ENCODE results near the gene CIDEC. TPM values are rescaled to one million over a fixed set of nuclear protein-coding genes. Genes with fewer than 3 reads are reported as not detected.
"Not testable (repeated sequence)": the region's sequence is repeated elsewhere in the genome, so short reads cannot be mapped to it uniquely, and the experiment has no call there.

Gene CIDEC
- total RNA-seq, 1 experiment from 2014 or later, result 1.9 TPM

GRCh38 chr3:9855594-9855993, 24.5 kb downstream of the CIDEC start:
- Mint-ChIP-seq H3K27me3 (ENCODE audit: insufficient read depth, unreplicated experiment) (no peaks in the 10 kb centered on the region), H3K27ac (ENCODE audit: unreplicated experiment) (no peak overlapping the region), H3K4me3 (ENCODE audit: unreplicated experiment) (no peak overlapping the region), H3K9me3 (ENCODE audit: unreplicated experiment) (no peaks in the 10 kb centered on the region), H3K36me3 (ENCODE audit: insufficient read depth, unreplicated experiment) (no peaks in the 10 kb centered on the region), H3K4me1 (ENCODE audit: low read depth, unreplicated experiment) (no peaks in the 10 kb centered on the region)
- Histone ChIP-seq H3K4me3 (ENCODE audit: low read depth, low read length) (no peak overlapping the region), H3K4me1 (peaks cover 5% of the 10 kb centered on the region; the same call in 1 of the 2 replicates), H3K9me3 (no peaks in the 10 kb centered on the region), H3K36me3 (ENCODE audit: control insufficient read depth, insufficient read depth, low read length) (no peaks in the 10 kb centered on the region), H3K27me3 (replicated peaks; ENCODE audit: control insufficient read depth, insufficient read depth, low read length) (no peaks in the 10 kb centered on the region)
- TF ChIP-seq, protein P1, sequence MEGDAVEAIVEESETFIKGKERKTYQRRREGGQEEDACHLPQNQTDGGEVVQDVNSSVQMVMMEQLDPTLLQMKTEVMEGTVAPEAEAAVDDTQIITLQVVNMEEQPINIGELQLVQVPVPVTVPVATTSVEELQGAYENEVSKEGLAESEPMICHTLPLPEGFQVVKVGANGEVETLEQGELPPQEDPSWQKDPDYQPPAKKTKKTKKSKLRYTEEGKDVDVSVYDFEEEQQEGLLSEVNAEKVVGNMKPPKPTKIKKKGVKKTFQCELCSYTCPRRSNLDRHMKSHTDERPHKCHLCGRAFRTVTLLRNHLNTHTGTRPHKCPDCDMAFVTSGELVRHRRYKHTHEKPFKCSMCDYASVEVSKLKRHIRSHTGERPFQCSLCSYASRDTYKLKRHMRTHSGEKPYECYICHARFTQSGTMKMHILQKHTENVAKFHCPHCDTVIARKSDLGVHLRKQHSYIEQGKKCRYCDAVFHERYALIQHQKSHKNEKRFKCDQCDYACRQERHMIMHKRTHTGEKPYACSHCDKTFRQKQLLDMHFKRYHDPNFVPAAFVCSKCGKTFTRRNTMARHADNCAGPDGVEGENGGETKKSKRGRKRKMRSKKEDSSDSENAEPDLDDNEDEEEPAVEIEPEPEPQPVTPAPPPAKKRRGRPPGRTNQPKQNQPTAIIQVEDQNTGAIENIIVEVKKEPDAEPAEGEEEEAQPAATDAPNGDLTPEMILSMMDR (IDR thresholded peaks at IDR 0.05; ENCODE audit: insufficient read depth in 1 of 2, low read depth in 1 of 2, low read length in 1 of 2, severe bottlenecking in 1 of 2, unreplicated experiment in 1 of 2), result no peak
- BruUV-seq (replicated peaks), result no TSS peak
- DNase-seq, result no peak
- ChIA-PET POLR2A (no interaction called here), CTCF (no interaction called here)
- intact Hi-C loops (cut with micrococcal nuclease; ENCODE audit: unreplicated experiment), result no loop called here

DNA sequence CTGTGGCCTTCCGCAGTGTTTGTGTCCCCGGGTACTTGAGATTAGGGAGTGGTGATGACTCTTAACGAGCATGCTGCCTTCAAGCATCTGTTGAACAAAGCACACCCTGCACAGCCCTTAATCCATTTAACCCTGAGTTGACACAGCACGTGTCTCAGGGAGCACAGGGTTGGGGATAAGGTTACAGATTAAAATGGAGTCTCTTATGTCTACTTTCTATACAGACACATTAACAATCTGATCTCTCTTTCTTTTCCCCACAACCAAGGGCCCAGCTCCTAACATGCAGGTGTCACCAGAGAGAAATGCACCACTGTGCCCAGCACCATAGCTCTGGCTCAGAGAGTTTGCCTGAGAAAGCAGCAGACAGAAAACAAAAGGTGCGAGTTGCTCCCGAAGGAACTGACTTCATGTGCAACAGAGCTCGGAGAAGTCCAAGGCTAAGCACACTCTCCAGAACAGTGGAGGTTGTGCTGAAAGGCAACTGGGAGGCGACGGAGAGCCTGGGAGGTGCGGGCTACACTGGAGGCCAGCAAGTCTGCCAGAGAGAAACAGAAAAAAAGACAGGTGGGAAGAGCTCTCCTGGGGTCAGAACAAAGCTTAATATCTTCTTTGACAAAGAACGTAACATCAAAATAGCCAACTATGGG, 25.6 kb downstream of the CIDEC start:
- H3K4me1 Mint-ChIP-seq (ENCODE audit: low read depth, unreplicated experiment); BruUV-seq (replicated peaks); H3K36me3 Mint-ChIP-seq (ENCODE audit: insufficient read depth, unreplicated experiment); H3K4me3 ChIP-seq (ENCODE audit: low read depth, low read length); H3K36me3 ChIP-seq (ENCODE audit: control insufficient read depth, insufficient read depth, low read length); H3K4me3 Mint-ChIP-seq (ENCODE audit: unreplicated experiment); H3K27me3 ChIP-seq (replicated peaks; ENCODE audit: control insufficient read depth, insufficient read depth, low read length); H3K27me3 Mint-ChIP-seq (ENCODE audit: insufficient read depth, unreplicated experiment); H3K27ac Mint-ChIP-seq (ENCODE audit: unreplicated experiment); DNase-seq; H3K9me3 ChIP-seq; intact Hi-C loops (cut with micrococcal nuclease; ENCODE audit: unreplicated experiment); H3K9me3 Mint-ChIP-seq (ENCODE audit: unreplicated experiment): not testable (repeated sequence)
- H3K4me1 ChIP-seq, result peaks cover 11% of the 10 kb centered on the region
- ChIA-PET POLR2A (interaction anchor here (0.6 kb wide), 1 partner anchor 17 kb away, joined by 5 read pairs; no protein-coding TSS in a partner anchor), CTCF (interaction anchor here (0.6 kb wide), 1 partner anchor 15 kb away, joined by 3 read pairs; no protein-coding TSS in a partner anchor)

- POLR2A ChIA-PET, result no interaction called here
- no peaks in the 10 kb centered on the region for H3K9me3 Mint-ChIP-seq (ENCODE audit: unreplicated experiment)
- H3K4me1 Mint-ChIP-seq (ENCODE audit: low read depth, unreplicated experiment), result peaks cover 7% of the 10 kb centered on the region
- no TSS peak for BruUV-seq (replicated peaks)
- CTCF ChIA-PET, result no interaction called here
- H3K4me3 ChIP-seq (ENCODE audit: low read depth, low read length), result no peak overlapping the region
- TF ChIP-seq, protein P1 (IDR thresholded peaks at IDR 0.05; ENCODE audit: insufficient read depth in 1 of 2, low read depth in 1 of 2, low read length in 1 of 2, severe bottlenecking in 1 of 2, unreplicated experiment in 1 of 2), result no peak
- no peaks in the 10 kb centered on the region for H3K27me3 Mint-ChIP-seq (ENCODE audit: insufficient read depth, unreplicated experiment)
- H3K27ac Mint-ChIP-seq (ENCODE audit: unreplicated experiment), result no peak overlapping the region
- H3K36me3 ChIP-seq (ENCODE audit: control insufficient read depth, insufficient read depth, low read length), result no peaks in the 10 kb centered on the region
- peaks cover 28% of the 10 kb centered on the region for H3K4me1 ChIP-seq
- no peak for DNase-seq
- intact Hi-C loops (cut with micrococcal nuclease; ENCODE audit: unreplicated experiment), result no loop called here
- no peaks in the 10 kb centered on the region for H3K27me3 ChIP-seq (replicated peaks; ENCODE audit: control insufficient read depth, insufficient read depth, low read length)
- no peaks in the 10 kb centered on the region for H3K36me3 Mint-ChIP-seq (ENCODE audit: insufficient read depth, unreplicated experiment)
- H3K4me3 Mint-ChIP-seq (ENCODE audit: unreplicated experiment), result no peak overlapping the region
- H3K9me3 ChIP-seq, result no peaks in the 10 kb centered on the region
These were observed 27.5 kb downstream of the CIDEC start for GRCh38 chr3:9852528-9852927.

GRCh38 chr3:9851926-9852325, 28.1 kb downstream of the CIDEC start:
- BruUV-seq (replicated peaks); H3K27me3 Mint-ChIP-seq (ENCODE audit: insufficient read depth, unreplicated experiment); CTCF ChIA-PET; DNase-seq; H3K4me3 Mint-ChIP-seq (ENCODE audit: unreplicated experiment); H3K9me3 ChIP-seq; H3K36me3 ChIP-seq (ENCODE audit: control insufficient read depth, insufficient read depth, low read length); H3K36me3 Mint-ChIP-seq (ENCODE audit: insufficient read depth, unreplicated experiment); H3K27me3 ChIP-seq (replicated peaks; ENCODE audit: control insufficient read depth, insufficient read depth, low read length); intact Hi-C loops (cut with micrococcal nuclease; ENCODE audit: unreplicated experiment); H3K4me1 Mint-ChIP-seq (ENCODE audit: low read depth, unreplicated experiment); H3K4me3 ChIP-seq (ENCODE audit: low read depth, low read length); POLR2A ChIA-PET; H3K27ac Mint-ChIP-seq (ENCODE audit: unreplicated experiment); H3K9me3 Mint-ChIP-seq (ENCODE audit: unreplicated experiment): not testable (repeated sequence)
- peaks cover 31% of the 10 kb centered on the region for H3K4me1 ChIP-seq

DNA sequence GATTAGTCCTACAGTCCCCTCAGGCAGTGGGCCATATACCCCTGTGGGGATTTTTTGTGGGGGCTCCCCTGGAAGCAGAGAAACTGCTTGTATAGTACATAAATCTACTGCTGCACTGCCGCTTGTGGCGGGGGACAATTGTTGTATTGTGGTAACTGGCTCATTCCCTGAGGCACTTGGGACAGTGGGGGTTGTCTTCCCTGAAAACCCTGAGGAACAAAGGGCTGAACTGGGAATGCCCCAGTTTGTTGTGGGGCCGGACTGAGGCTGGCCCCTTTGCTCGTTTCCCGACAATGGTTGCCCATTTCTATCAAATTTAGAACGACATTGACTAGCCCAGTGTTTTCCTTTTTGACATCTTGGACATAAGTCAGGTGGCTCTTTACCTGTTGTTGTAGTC, 28.7 kb downstream of the CIDEC start:
- BruUV-seq (replicated peaks), result not testable (repeated sequence)

More for the DNA sequence above, 28.7 kb downstream of the CIDEC start:
- H3K4me3 ChIP-seq (ENCODE audit: low read depth, low read length); DNase-seq; H3K27me3 ChIP-seq (replicated peaks; ENCODE audit: control insufficient read depth, insufficient read depth, low read length); H3K4me1 Mint-ChIP-seq (ENCODE audit: low read depth, unreplicated experiment); H3K9me3 Mint-ChIP-seq (ENCODE audit: unreplicated experiment); H3K9me3 ChIP-seq; intact Hi-C loops (cut with micrococcal nuclease; ENCODE audit: unreplicated experiment); H3K27ac Mint-ChIP-seq (ENCODE audit: unreplicated experiment); H3K36me3 ChIP-seq (ENCODE audit: control insufficient read depth, insufficient read depth, low read length); H3K27me3 Mint-ChIP-seq (ENCODE audit: insufficient read depth, unreplicated experiment); POLR2A ChIA-PET; H3K36me3 Mint-ChIP-seq (ENCODE audit: insufficient read depth, unreplicated experiment); CTCF ChIA-PET; H3K4me3 Mint-ChIP-seq (ENCODE audit: unreplicated experiment): not testable (repeated sequence)
- peaks cover 31% of the 10 kb centered on the region for H3K4me1 ChIP-seq
